CD4-positive, alpha-beta T cell (primary cell): ENCODE data around the gene CARS1. TPM values are rescaled to one million over a fixed set of nuclear protein-coding genes. Genes with fewer than 3 reads are reported as not detected.

ENCODE experiments used
- ATAC-seq: fragments of 200-7000 bp; cut with Tn5 transposase; one replicate; pipeline ENCODE4 v1.10.0; 2022; ENCODE audit warnings: mild to moderate bottlenecking; ENCODE audit not compliant: poor library complexity
- CTCF ChIA-PET: fragments of 350-600 bp; sonication (Branson Sonifier 250); formaldehyde crosslinking; loops from one replicate; lab custom pipeline; 2021; ENCODE audit warnings: antibody characterized with exemption, inconsistent platforms; lab: Charles Lee
- POLR2A ChIA-PET: fragments of 350-600 bp; sonication (Branson Sonifier 250); formaldehyde crosslinking; loops from one replicate; lab custom pipeline; 2021; ENCODE audit warnings: antibody characterized with exemption, inconsistent platforms; lab: Charles Lee
- DNase-seq, 14 experiments: peaks; one replicate each; pipeline ENCODE4 v3.0.0-alpha.2; 2013 to 2020; ENCODE audit warnings: mixed read lengths in 2 of 14
- H3K27ac ChIP-seq, 2 donors: one replicate each; pipeline versions ENCODE4 v1.5.1 to v1.7.0; 2013; ENCODE audit warnings: low read length in 2 of 2, low read depth in 1 of 2, mild to moderate bottlenecking in 1 of 2
- H3K27me3 ChIP-seq, 2 experiments: 1 replicate in 1 of 2; 2 replicates in 1 of 2; pipeline versions ENCODE4 v1.6.1 to v1.7.0; 2013; ENCODE audit warnings: low read length in 2 of 2, control low read depth in 1 of 2, mild to moderate bottlenecking in 1 of 2, moderate library complexity in 1 of 2; ENCODE audit not compliant: insufficient read depth in 2 of 2, control insufficient read depth in 1 of 2
- H3K36me3 ChIP-seq: one replicate; pipeline ENCODE4 v1.6.1; 2013; ENCODE audit warnings: low read length, control low read depth; ENCODE audit not compliant: insufficient read depth
- H3K4me1 ChIP-seq: one replicate; pipeline ENCODE4 v1.6.1; 2013; ENCODE audit warnings: low read length, control low read depth; ENCODE audit not compliant: insufficient read depth
- H3K4me3 ChIP-seq: one replicate; pipeline ENCODE4 v1.5.1; 2013; ENCODE audit warnings: mild to moderate bottlenecking, low read length, moderate library complexity
- H3K9me3 ChIP-seq, 2 experiments: 1 replicate in 1 of 2; 2 replicates in 1 of 2; pipeline versions ENCODE4 v1.6.1 to v1.7.0; 2013; ENCODE audit warnings: low read length in 2 of 2, mild to moderate bottlenecking in 2 of 2, control low read depth in 1 of 2, moderate library complexity in 1 of 2; ENCODE audit not compliant: control insufficient read depth in 1 of 2, insufficient read depth in 1 of 2
- H3K27ac Mint-ChIP-seq: one replicate; pipeline ENCODE4 v1.8.0; 2020; ENCODE audit warnings: mixed read lengths
- H3K27me3 Mint-ChIP-seq: one replicate; pipeline ENCODE4 v1.8.0; 2021; ENCODE audit warnings: mixed read lengths
- H3K36me3 Mint-ChIP-seq: one replicate; pipeline ENCODE4 v1.8.0; 2021; ENCODE audit warnings: low read depth, mixed read lengths
- H3K4me1 Mint-ChIP-seq: one replicate; pipeline ENCODE4 v1.8.0; 2021; ENCODE audit warnings: low read depth, mixed read lengths
- H3K4me3 Mint-ChIP-seq: one replicate; pipeline ENCODE4 v1.8.0; 2020; ENCODE audit warnings: mild to moderate bottlenecking, mixed read lengths
- H3K9me3 Mint-ChIP-seq: one replicate; pipeline ENCODE4 v1.8.0; 2020; ENCODE audit warnings: mixed read lengths
- intact Hi-C, 2 experiments: fragments of 100-400 bp; cut with DNase I in 1 of 2; cut with micrococcal nuclease in 1 of 2; formaldehyde crosslinking; loops; one replicate each; pipeline versions ENCODE4 v1.15.1 to v1.9.0; 2023 to 2025; cut with DNase I, micrococcal nuclease
- total RNA-seq, 174 experiments: library from RNA in 2 of 174; stranded (reverse) in 2 of 174; gene quantifications; one replicate each; pipeline ENCODE4 v1.2.3 and lab custom pipeline; 2021 to 2026
- TF ChIP-seq, protein P1 (sequence below): fragments of 200-600 bp; IDR thresholded peaks from one replicate; pipeline ENCODE4 v1.8.0; 2022; ENCODE audit warnings: antibody characterized with exemption, mild to moderate bottlenecking

Gene CARS1
- total RNA-seq, 2 experiments from 2014 or later: 24.1 to 25.2 TPM

DNA sequence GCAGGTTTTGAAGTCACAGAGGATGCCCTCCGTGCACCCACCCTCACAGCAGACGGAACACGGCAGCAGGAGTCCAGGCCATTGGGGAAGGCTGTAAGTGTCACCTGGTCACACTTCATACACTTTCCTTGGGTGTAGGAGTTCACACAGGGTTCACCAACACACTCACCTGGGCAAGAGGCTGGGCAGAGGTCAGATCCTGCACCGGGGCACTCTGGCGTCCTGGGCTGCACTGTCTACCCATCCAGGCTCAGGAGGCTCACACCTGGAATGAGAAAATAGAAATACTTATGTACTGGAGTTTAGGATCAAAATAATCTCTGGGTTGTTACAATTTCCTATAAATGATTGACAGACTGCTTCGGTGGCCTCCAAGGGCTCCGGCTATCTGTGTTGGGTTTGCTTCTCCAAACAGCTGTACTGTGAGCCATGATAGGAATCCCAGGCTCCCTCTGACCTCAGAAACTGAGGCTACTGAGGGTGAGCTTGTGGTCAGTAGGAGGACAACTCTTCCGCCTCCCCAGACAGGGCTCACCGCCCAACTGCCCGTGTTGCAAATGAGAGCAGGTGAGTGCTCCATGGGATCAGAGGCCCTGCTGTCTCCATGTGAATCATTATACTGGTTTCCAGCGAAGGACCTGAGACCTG, 20.1 kb upstream of the CARS1 start:
- Histone ChIP-seq H3K4me3 (no peak overlapping the region), H3K4me1 (no peaks in the 10 kb centered on the region), H3K27me3 (no peaks in the 10 kb centered on the region), H3K36me3 (no peaks in the 10 kb centered on the region), H3K27ac (no peak overlapping the region), H3K9me3 (no peaks in the 10 kb centered on the region)
- DNase-seq: no peak
- Mint-ChIP-seq H3K4me1 (no peaks in the 10 kb centered on the region), H3K36me3 (no peaks in the 10 kb centered on the region), H3K4me3 (no peak overlapping the region), H3K9me3 (no peaks in the 10 kb centered on the region), H3K27ac (no peak overlapping the region), H3K27me3 (peaks cover 4% of the 10 kb centered on the region)
- ChIA-PET POLR2A (no interaction called here), CTCF (interaction anchor here (1.3 to 1.8 kb wide), 2 partner anchors 14 to 40 kb away, joined by 3 to 4 read pairs; no protein-coding TSS in a partner anchor)
- TF ChIP-seq, protein P1, sequence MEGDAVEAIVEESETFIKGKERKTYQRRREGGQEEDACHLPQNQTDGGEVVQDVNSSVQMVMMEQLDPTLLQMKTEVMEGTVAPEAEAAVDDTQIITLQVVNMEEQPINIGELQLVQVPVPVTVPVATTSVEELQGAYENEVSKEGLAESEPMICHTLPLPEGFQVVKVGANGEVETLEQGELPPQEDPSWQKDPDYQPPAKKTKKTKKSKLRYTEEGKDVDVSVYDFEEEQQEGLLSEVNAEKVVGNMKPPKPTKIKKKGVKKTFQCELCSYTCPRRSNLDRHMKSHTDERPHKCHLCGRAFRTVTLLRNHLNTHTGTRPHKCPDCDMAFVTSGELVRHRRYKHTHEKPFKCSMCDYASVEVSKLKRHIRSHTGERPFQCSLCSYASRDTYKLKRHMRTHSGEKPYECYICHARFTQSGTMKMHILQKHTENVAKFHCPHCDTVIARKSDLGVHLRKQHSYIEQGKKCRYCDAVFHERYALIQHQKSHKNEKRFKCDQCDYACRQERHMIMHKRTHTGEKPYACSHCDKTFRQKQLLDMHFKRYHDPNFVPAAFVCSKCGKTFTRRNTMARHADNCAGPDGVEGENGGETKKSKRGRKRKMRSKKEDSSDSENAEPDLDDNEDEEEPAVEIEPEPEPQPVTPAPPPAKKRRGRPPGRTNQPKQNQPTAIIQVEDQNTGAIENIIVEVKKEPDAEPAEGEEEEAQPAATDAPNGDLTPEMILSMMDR: no peak
- intact Hi-C loops: no loop called here
- no peak for ATAC-seq

DNA sequence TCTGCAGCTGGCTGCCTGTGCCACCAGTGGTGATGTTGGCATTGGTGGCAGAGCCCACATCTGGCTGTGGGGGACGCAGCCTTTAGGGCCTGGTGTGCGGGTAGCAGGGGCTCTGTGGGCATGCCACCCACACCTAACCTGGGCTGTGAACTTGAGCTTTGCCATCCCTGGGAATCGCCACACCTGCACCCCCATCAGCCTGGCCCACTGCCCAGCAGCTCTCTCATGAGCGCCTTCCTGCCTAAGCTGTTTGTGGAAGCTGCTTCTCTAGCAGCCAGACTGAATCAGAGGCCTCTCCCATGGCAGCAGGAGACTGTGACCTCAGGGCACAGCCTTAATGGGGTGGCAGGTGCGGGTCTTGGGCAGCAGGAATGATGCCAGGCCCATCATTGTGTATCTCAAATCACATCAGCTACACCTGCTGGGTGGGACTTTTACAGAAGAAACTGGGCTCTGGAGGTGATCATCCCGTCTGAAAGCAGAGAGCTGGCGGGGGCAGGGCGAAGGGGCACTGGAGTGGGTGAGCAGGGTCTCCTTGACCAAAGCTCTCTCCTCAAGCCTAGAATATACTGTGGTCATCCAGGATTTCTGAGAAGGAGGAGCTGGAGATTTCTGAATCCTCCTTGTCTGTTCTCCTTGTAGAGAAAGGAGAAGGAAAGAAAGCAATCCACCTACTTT, 17.8 kb upstream of the CARS1 start:
- H3K9me3 ChIP-seq: no peaks in the 10 kb centered on the region
- H3K27me3 Mint-ChIP-seq: no peaks in the 10 kb centered on the region
- no peaks in the 10 kb centered on the region for H3K4me1 Mint-ChIP-seq
- no peaks in the 10 kb centered on the region for H3K4me1 ChIP-seq
- intact Hi-C loops: no loop called here
- TF ChIP-seq, protein P1: no peak
- no peak overlapping the region for H3K27ac Mint-ChIP-seq
- no peaks in the 10 kb centered on the region for H3K36me3 ChIP-seq
- no peaks in the 10 kb centered on the region for H3K36me3 Mint-ChIP-seq
- no peak overlapping the region for H3K4me3 ChIP-seq
- ATAC-seq (no peak), DNase-seq (no peak)
- no peaks in the 10 kb centered on the region for H3K27me3 ChIP-seq
- no peak overlapping the region for H3K27ac ChIP-seq
- no peak overlapping the region for H3K4me3 Mint-ChIP-seq
- CTCF ChIA-PET: interaction anchor here (0.9 kb wide), 1 partner anchor 17 kb away, joined by 3 read pairs; no protein-coding TSS in a partner anchor
- H3K9me3 Mint-ChIP-seq: no peaks in the 10 kb centered on the region
- POLR2A ChIA-PET: no interaction called here

- ATAC-seq (no peak), DNase-seq (no peak)
- Histone ChIP-seq H3K9me3 (no peaks in the 10 kb centered on the region), H3K4me1 (no peaks in the 10 kb centered on the region), H3K4me3 (no peak overlapping the region), H3K36me3 (no peaks in the 10 kb centered on the region), H3K27me3 (peaks cover 0 to 1% of the 10 kb centered on the region in 2 experiments), H3K27ac (no peak overlapping the region)
- intact Hi-C loops: no loop called here
- TF ChIP-seq, protein P1: no peak
- H3K27me3 Mint-ChIP-seq: no peaks in the 10 kb centered on the region
- H3K36me3 Mint-ChIP-seq: no peaks in the 10 kb centered on the region
- H3K4me3 Mint-ChIP-seq: no peak overlapping the region
- ChIA-PET POLR2A (no interaction called here), CTCF (interaction anchor here (0.7 kb wide), 1 partner anchor 672 kb away, joined by 3 read pairs; no protein-coding TSS in a partner anchor)
- H3K4me1 Mint-ChIP-seq: no peaks in the 10 kb centered on the region
- H3K9me3 Mint-ChIP-seq: no peaks in the 10 kb centered on the region
- H3K27ac Mint-ChIP-seq: no peak overlapping the region
Measured at GRCh38 chr11:3073029-3073435, 15.8 kb upstream of the CARS1 start.
